ENCODE results near the gene CYB5RL. TPM values are rescaled to one million over a fixed set of nuclear protein-coding genes. Genes with fewer than 3 reads are reported as not detected.
"Not testable (repeated sequence)": the region's sequence is repeated elsewhere in the genome, so short reads cannot be mapped to it uniquely, and the experiment has no call there.

CYB5RL gene
- total RNA-seq, 1 donor from 2014 or later, result 16.0 TPM

GRCh38 chr1:54168206-54168965 is 31.4 kb downstream of the CYB5RL start:
- Mint-ChIP-seq H3K4me1 (peaks cover 7% of the 10 kb centered on the region), H3K36me3 (ENCODE audit: low read depth) (no peaks in the 10 kb centered on the region), H3K4me3 (no peak overlapping the region), H3K27me3 (ENCODE audit: low read depth) (no peaks in the 10 kb centered on the region), H3K9me3 (no peaks in the 10 kb centered on the region), H3K27ac (ENCODE audit: unreplicated experiment) (no peak overlapping the region)
- TF ChIP-seq, protein P1, sequence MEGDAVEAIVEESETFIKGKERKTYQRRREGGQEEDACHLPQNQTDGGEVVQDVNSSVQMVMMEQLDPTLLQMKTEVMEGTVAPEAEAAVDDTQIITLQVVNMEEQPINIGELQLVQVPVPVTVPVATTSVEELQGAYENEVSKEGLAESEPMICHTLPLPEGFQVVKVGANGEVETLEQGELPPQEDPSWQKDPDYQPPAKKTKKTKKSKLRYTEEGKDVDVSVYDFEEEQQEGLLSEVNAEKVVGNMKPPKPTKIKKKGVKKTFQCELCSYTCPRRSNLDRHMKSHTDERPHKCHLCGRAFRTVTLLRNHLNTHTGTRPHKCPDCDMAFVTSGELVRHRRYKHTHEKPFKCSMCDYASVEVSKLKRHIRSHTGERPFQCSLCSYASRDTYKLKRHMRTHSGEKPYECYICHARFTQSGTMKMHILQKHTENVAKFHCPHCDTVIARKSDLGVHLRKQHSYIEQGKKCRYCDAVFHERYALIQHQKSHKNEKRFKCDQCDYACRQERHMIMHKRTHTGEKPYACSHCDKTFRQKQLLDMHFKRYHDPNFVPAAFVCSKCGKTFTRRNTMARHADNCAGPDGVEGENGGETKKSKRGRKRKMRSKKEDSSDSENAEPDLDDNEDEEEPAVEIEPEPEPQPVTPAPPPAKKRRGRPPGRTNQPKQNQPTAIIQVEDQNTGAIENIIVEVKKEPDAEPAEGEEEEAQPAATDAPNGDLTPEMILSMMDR (conservative IDR thresholded peaks at IDR 0.05), result no peak
- no peak for DNase-seq (ENCODE audit: low read depth, low spot score)

GRCh38 chr1:54167422-54168139 is 32.2 kb downstream of the CYB5RL start:
- Mint-ChIP-seq H3K27ac (ENCODE audit: unreplicated experiment) (no peak overlapping the region), H3K27me3 (ENCODE audit: low read depth) (no peaks in the 10 kb centered on the region), H3K9me3 (no peaks in the 10 kb centered on the region), H3K36me3 (ENCODE audit: low read depth) (no peaks in the 10 kb centered on the region), H3K4me1 (peaks cover 2% of the 10 kb centered on the region), H3K4me3 (no peak overlapping the region)
- DNase-seq (ENCODE audit: low read depth, low spot score), result no peak
- TF ChIP-seq, protein P1 (conservative IDR thresholded peaks at IDR 0.05), result no peak

DNA sequence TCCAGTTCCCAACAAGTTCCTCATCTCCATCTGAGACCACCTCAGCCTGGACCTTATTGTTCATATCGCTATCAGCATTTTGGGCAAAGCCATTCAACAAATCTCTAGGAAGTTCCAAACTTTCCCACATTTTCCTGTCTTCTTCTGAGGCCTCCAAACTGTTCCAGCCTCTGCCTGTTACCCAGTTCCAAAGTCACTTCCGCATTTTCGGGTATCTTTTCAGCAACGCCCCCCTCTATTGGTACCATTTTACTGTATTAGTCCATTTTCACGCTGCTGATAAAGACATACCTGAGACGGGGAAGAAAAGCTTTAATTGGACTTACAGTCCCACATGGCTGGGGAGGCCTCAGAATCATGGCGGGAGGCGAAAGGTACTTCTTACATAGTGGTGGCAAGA is 33.5 kb downstream of the CYB5RL start:
- not testable (repeated sequence) for DNase-seq (ENCODE audit: low read depth, low spot score); H3K27ac Mint-ChIP-seq (ENCODE audit: unreplicated experiment); H3K4me3 Mint-ChIP-seq; H3K9me3 Mint-ChIP-seq; H3K4me1 Mint-ChIP-seq; H3K36me3 Mint-ChIP-seq (ENCODE audit: low read depth); H3K27me3 Mint-ChIP-seq (ENCODE audit: low read depth)

GRCh38 chr1:54165146-54165545 is 34.7 kb downstream of the CYB5RL start:
- Mint-ChIP-seq H3K36me3 (ENCODE audit: low read depth) (no peaks in the 10 kb centered on the region), H3K27ac (ENCODE audit: unreplicated experiment) (no peak overlapping the region), H3K9me3 (no peaks in the 10 kb centered on the region), H3K27me3 (ENCODE audit: low read depth) (no peaks in the 10 kb centered on the region), H3K4me1 (no peaks in the 10 kb centered on the region), H3K4me3 (no peak overlapping the region)
- no peak for DNase-seq (ENCODE audit: low read depth, low spot score)
- TF ChIP-seq, protein P1 (conservative IDR thresholded peaks at IDR 0.05), result no peak

DNA sequence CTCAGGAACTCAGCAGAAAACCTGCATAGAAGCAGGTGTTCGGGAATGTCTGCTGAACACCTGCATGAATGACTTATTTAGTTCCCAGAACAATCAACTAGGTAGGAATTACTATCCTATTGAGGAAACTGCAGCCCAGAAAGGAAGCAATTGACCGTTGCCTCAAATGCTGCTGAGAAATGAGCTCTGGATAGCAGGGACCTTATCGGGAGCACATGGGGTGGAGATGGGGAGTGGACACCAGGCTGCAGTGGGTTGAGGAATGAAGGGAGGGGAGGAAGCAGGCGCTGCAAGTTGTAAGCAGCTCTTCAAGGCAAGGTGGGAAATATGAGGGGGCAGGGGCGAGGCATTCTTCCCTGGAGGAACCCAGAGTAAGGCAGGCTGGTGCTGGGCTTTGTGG is 36.3 kb downstream of the CYB5RL start:
- no peak overlapping the region for H3K4me3 Mint-ChIP-seq
- no peak overlapping the region for H3K27ac Mint-ChIP-seq (ENCODE audit: unreplicated experiment)
- DNase-seq (ENCODE audit: low read depth, low spot score), result no peak
- H3K4me1 Mint-ChIP-seq, result no peaks in the 10 kb centered on the region
- no peaks in the 10 kb centered on the region for H3K27me3 Mint-ChIP-seq (ENCODE audit: low read depth)
- TF ChIP-seq, protein P1 (conservative IDR thresholded peaks at IDR 0.05), result no peak
- no peaks in the 10 kb centered on the region for H3K9me3 Mint-ChIP-seq
- H3K36me3 Mint-ChIP-seq (ENCODE audit: low read depth), result no peaks in the 10 kb centered on the region

DNA sequence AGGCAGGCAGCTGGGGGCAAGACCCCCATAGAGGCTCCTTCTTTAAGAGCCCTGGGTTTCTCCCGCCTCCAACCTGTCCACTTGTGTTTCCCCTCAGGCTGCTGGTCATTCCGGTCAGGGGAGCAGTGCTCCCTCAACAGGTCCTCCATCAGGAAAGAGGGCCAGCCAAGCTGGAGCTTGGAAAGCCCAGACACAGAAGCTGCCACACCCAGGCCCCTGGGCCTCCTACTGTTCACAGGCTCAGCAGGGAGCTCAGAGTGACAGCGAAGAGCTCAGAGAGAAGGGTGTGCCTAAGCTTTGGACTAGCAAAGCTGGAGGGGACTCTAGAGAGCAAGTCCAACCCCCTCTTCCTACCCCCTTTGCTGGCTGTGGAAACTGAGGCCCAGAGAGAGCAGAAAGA is 36.8 kb downstream of the CYB5RL start:
- no peak for DNase-seq (ENCODE audit: low read depth, low spot score)

More for the DNA sequence above, 36.8 kb downstream of the CYB5RL start:
- Mint-ChIP-seq H3K4me3 (no peak overlapping the region), H3K27me3 (ENCODE audit: low read depth) (no peaks in the 10 kb centered on the region), H3K9me3 (no peaks in the 10 kb centered on the region), H3K4me1 (no peaks in the 10 kb centered on the region), H3K27ac (ENCODE audit: unreplicated experiment) (no peak overlapping the region), H3K36me3 (ENCODE audit: low read depth) (no peaks in the 10 kb centered on the region)
- TF ChIP-seq, protein P1 (conservative IDR thresholded peaks at IDR 0.05), result no peak
